ENCODE results near the gene ELMOD1. TPM values are rescaled to one million over a fixed set of nuclear protein-coding genes. Genes with fewer than 3 reads are reported as not detected.

ELMOD1 gene
- total and polyA plus RNA-seq, 10 of the 15 experiments (the other 5 are each of a cell fraction or from before 2014, with no cell fraction given), result not detected

- Histone ChIP-seq H4K20me1 (ENCODE audit: control insufficient read depth, insufficient read depth) (no peaks in the 10 kb centered on the region), H3K27me3 (replicated peaks in 1 of 2; ENCODE audit: control insufficient read depth in 2 of 2, insufficient read depth in 2 of 2, low read length in 1 of 2) (no peaks in the 10 kb centered on the region), H2AFZ (ENCODE audit: control insufficient read depth, low read depth, low read length) (no peak overlapping the region), H3K79me2 (ENCODE audit: control insufficient read depth, insufficient read depth, low read length) (no peaks in the 10 kb centered on the region), H3K4me2 (ENCODE audit: control insufficient read depth, insufficient read depth) (no peak overlapping the region), H3K36me3 (ENCODE audit: control insufficient read depth in 2 of 2, insufficient read depth in 2 of 2, low read length in 1 of 2) (no peaks in the 10 kb centered on the region), H3K9ac (ENCODE audit: control insufficient read depth, insufficient read depth, low read length) (no peak overlapping the region), H3K4me1 (ENCODE audit: control insufficient read depth, insufficient read depth, low read length) (no peaks in the 10 kb centered on the region), H3K27ac (ENCODE audit: control insufficient read depth, insufficient read depth) (no peak overlapping the region), H3K4me3 (no peak overlapping the region), H3K9me3 (replicated peaks; ENCODE audit: control insufficient read depth, insufficient read depth, low read length) (no peaks in the 10 kb centered on the region)
- no peak for DNase-seq (ENCODE audit: low read depth, low spot score)
- SMC1A ChIA-PET (ENCODE audit: uncharacterized antibody, unreplicated experiment), result interaction anchor here (0.7 to 11.6 kb wide), 39 partner anchors 8 to 210 kb away, joined by 3 to 249 read pairs (median 6); partner anchors contain the start of gene ALKBH8
- in situ Hi-C loops (cut with MboI) (loop anchor here (5.0 kb wide), 1 partner anchor 49 kb away; no protein-coding TSS in a partner anchor), intact Hi-C loops (cut with micrococcal nuclease; ENCODE audit: unreplicated experiment) (loop anchor here (2.0 kb wide), 1 partner anchor 90 kb away; no protein-coding TSS in a partner anchor)
- no peak for TF ChIP-seq FOXM1 (IDR thresholded peaks at IDR 0.05; ENCODE audit: low read depth, low read length)
- TF ChIP-seq NR2C2 (IDR thresholded peaks at IDR 0.05; ENCODE audit: borderline replicate concordance, control insufficient read depth, insufficient read length, low read depth), result no peak
- TF ChIP-seq, protein P1, sequence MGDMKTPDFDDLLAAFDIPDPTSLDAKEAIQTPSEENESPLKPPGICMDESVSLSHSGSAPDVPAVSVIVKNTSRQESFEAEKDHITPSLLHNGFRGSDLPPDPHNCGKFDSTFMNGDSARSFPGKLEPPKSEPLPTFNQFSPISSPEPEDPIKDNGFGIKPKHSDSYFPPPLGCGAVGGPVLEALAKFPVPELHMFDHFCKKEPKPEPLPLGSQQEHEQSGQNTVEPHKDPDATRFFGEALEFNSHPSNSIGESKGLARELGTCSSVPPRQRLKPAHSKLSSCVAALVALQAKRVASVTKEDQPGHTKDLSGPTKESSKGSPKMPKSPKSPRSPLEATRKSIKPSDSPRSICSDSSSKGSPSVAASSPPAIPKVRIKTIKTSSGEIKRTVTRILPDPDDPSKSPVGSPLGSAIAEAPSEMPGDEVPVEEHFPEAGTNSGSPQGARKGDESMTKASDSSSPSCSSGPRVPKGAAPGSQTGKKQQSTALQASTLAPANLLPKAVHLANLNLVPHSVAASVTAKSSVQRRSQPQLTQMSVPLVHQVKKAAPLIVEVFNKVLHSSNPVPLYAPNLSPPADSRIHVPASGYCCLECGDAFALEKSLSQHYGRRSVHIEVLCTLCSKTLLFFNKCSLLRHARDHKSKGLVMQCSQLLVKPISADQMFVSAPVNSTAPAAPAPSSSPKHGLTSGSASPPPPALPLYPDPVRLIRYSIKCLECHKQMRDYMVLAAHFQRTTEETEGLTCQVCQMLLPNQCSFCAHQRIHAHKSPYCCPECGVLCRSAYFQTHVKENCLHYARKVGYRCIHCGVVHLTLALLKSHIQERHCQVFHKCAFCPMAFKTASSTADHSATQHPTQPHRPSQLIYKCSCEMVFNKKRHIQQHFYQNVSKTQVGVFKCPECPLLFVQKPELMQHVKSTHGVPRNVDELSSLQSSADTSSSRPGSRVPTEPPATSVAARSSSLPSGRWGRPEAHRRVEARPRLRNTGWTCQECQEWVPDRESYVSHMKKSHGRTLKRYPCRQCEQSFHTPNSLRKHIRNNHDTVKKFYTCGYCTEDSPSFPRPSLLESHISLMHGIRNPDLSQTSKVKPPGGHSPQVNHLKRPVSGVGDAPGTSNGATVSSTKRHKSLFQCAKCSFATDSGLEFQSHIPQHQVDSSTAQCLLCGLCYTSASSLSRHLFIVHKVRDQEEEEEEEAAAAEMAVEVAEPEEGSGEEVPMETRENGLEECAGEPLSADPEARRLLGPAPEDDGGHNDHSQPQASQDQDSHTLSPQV (IDR thresholded peaks at IDR 0.05), result no peak
- TF ChIP-seq POLR2AphosphoS2 (IDR thresholded peaks at IDR 0.05; ENCODE audit: low read depth, low read length), result no peak
- no peak for TF ChIP-seq IRF5 (IDR thresholded peaks at IDR 0.05; ENCODE audit: borderline replicate concordance)
- no peak for TF ChIP-seq BMI1 (IDR thresholded peaks at IDR 0.05; ENCODE audit: borderline replicate concordance)
- TF ChIP-seq ZZZ3 (IDR thresholded peaks at IDR 0.05; ENCODE audit: control insufficient read depth, insufficient read length, low read depth), result no peak
- POLR2A ChIA-PET, result interaction anchor here (0.6 to 1.2 kb wide), 3 partner anchors 125 to 1062 kb away, joined by 3 to 5 read pairs (median 4); no protein-coding TSS in a partner anchor
- ATAC-seq, result no peak
- no peak for FAIRE-seq
- 33% methylated on average over 6 of the region's 6 CpGs for WGBS (ENCODE audit: insufficient coverage, insufficient replicate concordance, low lambda C conversion rate, missing lambda C conversion rate)
- RAD21 ChIA-PET (ENCODE audit: unreplicated experiment), result interaction anchor here (0.9 to 5.8 kb wide), 26 partner anchors 8 to 209 kb away, joined by 3 to 120 read pairs (median 7); partner anchors contain the start of gene ALKBH8
- BruUV-seq (replicated peaks), result no TSS peak
- CTCF ChIA-PET, result interaction anchor here (0.7 to 14.1 kb wide), 34 partner anchors 8 to 209 kb away, joined by 3 to 536 read pairs (median 7); partner anchors contain the start of gene ALKBH8
Observed at GRCh38 chr11:107688322-107688918, 97.5 kb downstream of the ELMOD1 start.

Measured in GM12878 (cell line).